Glutamatergic neuron (in vitro differentiated cells): Measurements from ENCODE around the gene CNTN1. TPM values are rescaled to one million over a fixed set of nuclear protein-coding genes. Genes with fewer than 3 reads are reported as not detected.

Experiments used
- DNase-seq: peaks from one replicate; pipeline ENCODE4 v3.0.0; 2022
- H3K27ac Mint-ChIP-seq: one replicate; pipeline ENCODE4 v1.8.0; 2020; ENCODE audit warnings: mild to moderate bottlenecking, mixed read lengths, inconsistent platforms; ENCODE audit not compliant: unreplicated experiment
- H3K27me3 Mint-ChIP-seq: one replicate; pipeline ENCODE4 v1.8.0; 2020; ENCODE audit warnings: mild to moderate bottlenecking, moderate library complexity, mixed read lengths, inconsistent platforms; ENCODE audit not compliant: unreplicated experiment
- H3K36me3 Mint-ChIP-seq: one replicate; pipeline ENCODE4 v1.8.0; 2020; ENCODE audit warnings: mild to moderate bottlenecking, mixed read lengths, inconsistent platforms; ENCODE audit not compliant: unreplicated experiment
- H3K4me1 Mint-ChIP-seq: one replicate; pipeline ENCODE4 v1.8.0; 2020; ENCODE audit warnings: mild to moderate bottlenecking, low read depth, mixed read lengths, inconsistent platforms; ENCODE audit not compliant: unreplicated experiment
- H3K4me3 Mint-ChIP-seq: one replicate; pipeline ENCODE4 v1.8.0; 2020; ENCODE audit warnings: mild to moderate bottlenecking, mixed read lengths, inconsistent platforms; ENCODE audit not compliant: unreplicated experiment
- H3K9me3 Mint-ChIP-seq: one replicate; pipeline ENCODE4 v1.8.0; 2020; ENCODE audit warnings: mild to moderate bottlenecking, moderate library complexity, mixed read lengths, inconsistent platforms; ENCODE audit not compliant: unreplicated experiment
- total RNA-seq: library from RNA; stranded (reverse); fragmentation: NEBNext Ultra II Directional; extraction: Animal tissue kit (Norgen Biotek cat#: 25700); gene quantifications from one replicate; pipeline ENCODE4 v1.2.1, GENCODE V29; 2021; ENCODE audit not compliant: unreplicated experiment
- TF ChIP-seq, protein P1 (sequence below): fragments of 200-600 bp; sonication (generic); IDR thresholded peaks from one replicate; pipeline ENCODE4 v1.5.0; 2021; ENCODE audit not compliant: partially characterized antibody, unreplicated experiment

Gene CNTN1
- total RNA-seq, 1 donor from 2014 or later, result 81.4 TPM

DNA sequence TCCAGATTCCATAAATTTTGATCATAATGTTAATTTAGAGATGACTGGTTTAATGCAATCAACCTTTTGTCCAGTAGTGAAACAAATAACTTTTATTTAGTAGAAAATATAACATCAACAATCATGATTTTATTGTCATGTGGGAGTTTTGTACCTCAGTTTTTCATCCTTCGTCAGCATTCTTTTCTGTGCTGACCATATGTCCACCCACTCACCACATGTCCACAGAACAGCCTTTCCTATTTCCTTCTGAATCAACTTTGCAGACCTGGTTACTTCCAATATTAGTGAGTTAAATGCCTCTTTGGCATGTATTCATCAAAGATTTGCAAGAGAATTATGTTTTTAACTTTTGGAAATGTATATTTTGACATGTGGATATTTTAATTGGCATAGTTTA lies 36.8 kb upstream of the CNTN1 start:
- Mint-ChIP-seq H3K27me3 (no peaks in the 10 kb centered on the region), H3K9me3 (no peaks in the 10 kb centered on the region), H3K27ac (no peak overlapping the region), H3K4me3 (no peak overlapping the region), H3K36me3 (no peaks in the 10 kb centered on the region), H3K4me1 (no peaks in the 10 kb centered on the region)
- TF ChIP-seq, protein P1, sequence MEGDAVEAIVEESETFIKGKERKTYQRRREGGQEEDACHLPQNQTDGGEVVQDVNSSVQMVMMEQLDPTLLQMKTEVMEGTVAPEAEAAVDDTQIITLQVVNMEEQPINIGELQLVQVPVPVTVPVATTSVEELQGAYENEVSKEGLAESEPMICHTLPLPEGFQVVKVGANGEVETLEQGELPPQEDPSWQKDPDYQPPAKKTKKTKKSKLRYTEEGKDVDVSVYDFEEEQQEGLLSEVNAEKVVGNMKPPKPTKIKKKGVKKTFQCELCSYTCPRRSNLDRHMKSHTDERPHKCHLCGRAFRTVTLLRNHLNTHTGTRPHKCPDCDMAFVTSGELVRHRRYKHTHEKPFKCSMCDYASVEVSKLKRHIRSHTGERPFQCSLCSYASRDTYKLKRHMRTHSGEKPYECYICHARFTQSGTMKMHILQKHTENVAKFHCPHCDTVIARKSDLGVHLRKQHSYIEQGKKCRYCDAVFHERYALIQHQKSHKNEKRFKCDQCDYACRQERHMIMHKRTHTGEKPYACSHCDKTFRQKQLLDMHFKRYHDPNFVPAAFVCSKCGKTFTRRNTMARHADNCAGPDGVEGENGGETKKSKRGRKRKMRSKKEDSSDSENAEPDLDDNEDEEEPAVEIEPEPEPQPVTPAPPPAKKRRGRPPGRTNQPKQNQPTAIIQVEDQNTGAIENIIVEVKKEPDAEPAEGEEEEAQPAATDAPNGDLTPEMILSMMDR, result no peak
- no peak for DNase-seq

DNA sequence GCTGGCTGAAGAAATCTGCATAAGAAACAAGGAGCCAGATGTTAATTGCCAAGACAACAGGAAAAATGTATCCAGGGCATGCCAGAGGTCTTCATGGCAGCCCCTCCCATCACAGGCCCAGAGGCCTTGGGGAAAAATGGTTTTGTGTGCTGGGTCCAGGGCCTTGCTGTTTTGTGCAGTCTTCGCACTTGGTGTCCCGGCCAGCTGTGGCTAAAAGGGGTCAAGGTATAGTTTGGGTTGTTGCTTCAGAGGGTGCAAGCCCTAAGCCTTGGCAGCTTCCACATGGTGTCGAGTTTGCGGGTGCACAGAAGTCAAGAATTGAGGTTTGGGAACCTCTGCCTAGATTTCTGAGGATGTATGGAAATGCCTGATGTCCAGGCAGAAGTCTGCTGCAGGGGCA lies 29.9 kb upstream of the CNTN1 start:
- Mint-ChIP-seq H3K4me1 (no peaks in the 10 kb centered on the region), H3K27me3 (no peaks in the 10 kb centered on the region), H3K9me3 (peaks cover 5% of the 10 kb centered on the region), H3K4me3 (no peak overlapping the region), H3K27ac (no peak overlapping the region), H3K36me3 (peaks cover 7% of the 10 kb centered on the region)
- DNase-seq, result no peak
- TF ChIP-seq, protein P1, result no peak

DNA sequence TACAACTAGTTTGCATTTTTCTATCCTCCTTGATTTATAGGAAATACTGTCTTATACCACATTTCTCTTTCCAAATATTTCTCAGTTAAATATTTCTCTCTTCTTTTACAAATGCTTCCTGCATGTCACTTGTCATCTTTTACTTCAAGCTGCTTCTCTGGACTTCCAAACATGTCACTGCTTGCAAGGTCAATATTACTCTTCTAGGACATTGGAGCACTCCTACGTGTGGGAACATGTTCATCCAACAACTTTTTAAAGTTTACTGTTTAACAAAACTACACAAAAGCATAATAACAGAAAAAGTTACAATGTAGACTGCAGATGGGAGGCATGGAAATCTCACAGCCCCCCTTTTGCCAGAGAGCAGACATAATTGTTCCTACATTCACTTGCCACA lies 28.5 kb upstream of the CNTN1 start:
- H3K36me3 Mint-ChIP-seq, result peaks cover 7% of the 10 kb centered on the region
- no peak for DNase-seq
- TF ChIP-seq, protein P1, result no peak
- no peaks in the 10 kb centered on the region for H3K4me1 Mint-ChIP-seq
- H3K9me3 Mint-ChIP-seq, result peaks cover 5% of the 10 kb centered on the region
- H3K27ac Mint-ChIP-seq, result no peak overlapping the region
- H3K4me3 Mint-ChIP-seq, result no peak overlapping the region
- H3K27me3 Mint-ChIP-seq, result no peaks in the 10 kb centered on the region

DNA sequence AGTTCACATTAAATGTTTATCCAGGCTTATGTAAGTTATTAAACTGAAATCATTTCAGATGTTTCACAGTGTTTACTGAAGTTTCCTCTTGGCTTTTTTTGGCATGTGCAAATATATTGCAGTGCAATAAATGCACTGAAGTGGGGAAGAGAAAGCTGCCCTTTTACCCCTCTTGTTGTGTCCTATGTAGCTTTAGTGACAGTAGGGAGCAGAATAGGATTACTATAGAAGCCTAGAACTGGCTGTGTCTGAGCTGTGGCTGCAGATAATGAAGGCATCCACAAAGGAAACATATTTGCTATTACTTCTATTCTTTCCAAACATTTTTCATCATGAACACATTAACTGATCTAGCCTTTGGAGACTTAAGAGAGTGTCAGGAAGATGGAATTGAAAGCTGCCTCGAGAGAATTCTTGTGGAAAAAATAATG lies 24.1 kb upstream of the CNTN1 start:
- TF ChIP-seq, protein P1, result no peak
- Mint-ChIP-seq H3K4me3 (no peak overlapping the region), H3K36me3 (peaks cover 7% of the 10 kb centered on the region), H3K27ac (no peak overlapping the region), H3K27me3 (no peaks in the 10 kb centered on the region), H3K4me1 (no peaks in the 10 kb centered on the region), H3K9me3 (peaks cover 4% of the 10 kb centered on the region)
- DNase-seq, result no peak

DNA sequence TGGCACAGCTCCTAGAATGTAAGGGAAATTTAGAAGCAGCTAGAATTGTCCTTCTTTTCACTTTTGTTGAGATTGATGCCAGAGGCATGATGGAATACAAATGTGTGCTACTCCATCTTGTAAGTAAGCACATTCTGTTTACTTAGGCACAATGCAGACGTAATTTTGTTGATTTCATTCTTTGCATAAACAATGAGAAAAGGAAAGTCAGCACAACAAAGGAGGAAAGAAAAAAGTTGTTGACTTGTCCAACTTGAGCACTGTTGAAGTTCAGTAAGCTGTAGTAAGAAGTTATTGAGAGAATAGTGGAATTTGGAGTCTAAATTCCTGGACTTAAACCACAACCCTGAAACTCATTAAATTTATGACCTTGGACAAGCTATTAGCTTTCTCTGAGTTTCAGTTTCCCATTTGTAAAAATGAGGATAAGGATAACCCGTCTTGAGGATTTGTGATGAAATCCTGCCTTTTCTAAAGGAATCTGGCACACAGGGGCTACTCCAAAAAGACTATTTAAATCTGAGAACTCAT lies 19.4 kb upstream of the CNTN1 start:
- DNase-seq, result no peak
- Mint-ChIP-seq H3K4me3 (no peak overlapping the region), H3K4me1 (no peaks in the 10 kb centered on the region), H3K9me3 (no peaks in the 10 kb centered on the region), H3K27me3 (no peaks in the 10 kb centered on the region), H3K27ac (no peak overlapping the region), H3K36me3 (no peaks in the 10 kb centered on the region)
- TF ChIP-seq, protein P1, result no peak
